Right lobe of liver (tissue), 4 donors: ENCODE results near the gene C2orf69.

Experiments used
- POLR2A ChIP-seq: fragments of 450-650 bp; IDR thresholded peaks from one replicate; pipeline ENCODE4 v1.6.1; 2017; ENCODE audit warnings: antibody characterized with exemption, mild to moderate bottlenecking
- TF ChIP-seq, protein P1 (sequence below), 4 donors: fragments of 200-600 bp in 3 of 4; fragments of 450-650 bp in 1 of 4; IDR thresholded peaks; one replicate each; pipeline versions ENCODE4 v1.5.1 to v1.8.0; 2016 to 2022; ENCODE audit warnings: antibody characterized with exemption in 4 of 4, mild to moderate bottlenecking in 2 of 4
- donor health status: DM: no; HTN: no; CAD: no.
- donor health status: DM: no; HTN: no; CAD: no.
- donor health status: DM: no; HTN: yes; CAD: no.

DNA sequence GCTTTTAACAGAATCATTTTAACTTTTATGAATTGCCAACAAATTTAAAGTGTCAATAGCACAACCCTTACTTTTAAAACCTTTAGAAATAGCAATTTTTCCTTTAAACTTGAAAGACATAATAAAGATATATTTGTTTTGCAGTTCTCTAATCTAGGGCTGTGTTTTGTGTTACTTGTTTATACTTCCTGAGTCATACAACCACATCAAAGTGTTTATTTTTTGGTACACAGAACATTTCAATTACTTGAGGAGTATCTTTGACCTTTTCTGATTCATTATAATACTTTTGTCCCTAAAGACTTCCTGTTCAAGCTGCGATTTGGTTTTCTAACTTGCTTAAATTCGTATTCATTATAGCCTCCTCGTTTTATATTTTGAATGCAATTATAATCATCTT, 22.4 kb downstream of the C2orf69 start:
- TF ChIP-seq, protein P1, sequence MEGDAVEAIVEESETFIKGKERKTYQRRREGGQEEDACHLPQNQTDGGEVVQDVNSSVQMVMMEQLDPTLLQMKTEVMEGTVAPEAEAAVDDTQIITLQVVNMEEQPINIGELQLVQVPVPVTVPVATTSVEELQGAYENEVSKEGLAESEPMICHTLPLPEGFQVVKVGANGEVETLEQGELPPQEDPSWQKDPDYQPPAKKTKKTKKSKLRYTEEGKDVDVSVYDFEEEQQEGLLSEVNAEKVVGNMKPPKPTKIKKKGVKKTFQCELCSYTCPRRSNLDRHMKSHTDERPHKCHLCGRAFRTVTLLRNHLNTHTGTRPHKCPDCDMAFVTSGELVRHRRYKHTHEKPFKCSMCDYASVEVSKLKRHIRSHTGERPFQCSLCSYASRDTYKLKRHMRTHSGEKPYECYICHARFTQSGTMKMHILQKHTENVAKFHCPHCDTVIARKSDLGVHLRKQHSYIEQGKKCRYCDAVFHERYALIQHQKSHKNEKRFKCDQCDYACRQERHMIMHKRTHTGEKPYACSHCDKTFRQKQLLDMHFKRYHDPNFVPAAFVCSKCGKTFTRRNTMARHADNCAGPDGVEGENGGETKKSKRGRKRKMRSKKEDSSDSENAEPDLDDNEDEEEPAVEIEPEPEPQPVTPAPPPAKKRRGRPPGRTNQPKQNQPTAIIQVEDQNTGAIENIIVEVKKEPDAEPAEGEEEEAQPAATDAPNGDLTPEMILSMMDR (IDR thresholded peaks at IDR 0.05): no peak
- TF ChIP-seq POLR2A: no peak
